Stromal cell of bone marrow (primary cell): Measurements from ENCODE around the gene ABCC8.

Experiments
- DNase-seq: peaks from one replicate; pipeline ENCODE4 v3.0.0-alpha.2; 2012; ENCODE audit warnings: low read depth

Gene ABCC8

DNA sequence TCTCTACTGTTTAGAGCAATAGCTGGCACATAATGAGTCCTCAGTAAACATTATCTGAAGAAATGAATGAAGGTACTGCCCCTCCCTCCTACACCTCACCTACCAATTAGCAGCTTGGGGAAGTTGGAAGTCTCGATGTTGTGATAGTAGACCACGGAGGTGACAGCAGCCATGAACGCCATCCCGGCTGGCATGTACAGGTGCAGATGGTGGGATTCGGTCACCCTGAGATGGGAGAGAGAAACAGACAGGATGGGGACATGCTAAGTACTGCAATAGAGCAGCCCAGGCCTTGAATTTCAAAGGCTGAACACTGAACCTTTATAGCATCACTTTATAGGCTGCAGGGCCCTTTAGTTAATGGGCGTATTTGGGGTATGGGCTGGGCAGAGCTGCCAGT is 6.6 kb downstream of the ABCC8 start:
- no peak for DNase-seq

DNA sequence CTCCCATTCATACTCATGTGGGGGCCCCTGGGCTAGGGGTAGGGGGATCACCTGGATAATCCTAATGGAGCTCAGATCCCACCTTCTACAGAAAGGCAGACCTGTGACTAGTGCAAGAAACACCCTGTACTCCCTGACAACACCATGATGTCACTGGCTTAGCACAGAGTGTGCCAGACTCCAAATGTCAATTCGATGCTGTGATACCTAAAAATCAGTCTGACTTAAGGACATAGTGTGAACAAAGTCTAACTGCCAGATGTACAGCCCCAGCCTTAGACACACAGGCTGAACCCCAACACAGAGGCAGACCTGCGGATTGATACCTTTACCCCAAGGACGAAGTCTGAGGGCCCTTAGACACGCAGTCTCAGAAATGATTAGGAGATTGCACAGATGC is 8.5 kb downstream of the ABCC8 start:
- DNase-seq, result no peak

DNA sequence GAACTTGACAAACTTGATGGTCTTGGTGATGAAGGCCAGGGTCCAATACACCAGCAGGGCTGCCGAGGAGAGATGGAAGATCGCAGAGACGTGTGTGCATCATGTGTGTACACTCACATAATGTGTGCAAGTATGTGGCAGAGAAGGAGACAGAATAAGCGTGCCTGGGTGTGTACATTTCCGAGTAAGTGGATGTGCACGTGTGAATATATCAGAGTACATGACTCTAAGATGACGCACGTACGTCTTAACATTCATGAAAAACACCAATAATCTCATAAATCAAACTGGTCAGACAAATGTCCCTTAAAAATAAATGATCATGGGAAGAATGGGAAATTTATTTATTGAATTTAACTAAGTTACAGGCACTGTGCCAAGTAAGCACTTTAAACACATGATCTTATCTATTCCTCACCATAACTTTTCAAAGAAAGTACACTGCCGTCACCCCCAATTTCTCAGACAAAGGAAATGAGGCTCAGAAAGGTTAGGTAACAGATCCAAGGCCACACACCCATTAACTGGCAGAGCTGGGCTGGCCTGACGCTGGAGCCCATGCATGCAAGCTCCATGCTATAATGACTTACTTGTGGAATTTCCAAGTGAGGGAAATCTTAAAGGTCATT is 13.0 kb downstream of the ABCC8 start:
- no peak for DNase-seq

DNA sequence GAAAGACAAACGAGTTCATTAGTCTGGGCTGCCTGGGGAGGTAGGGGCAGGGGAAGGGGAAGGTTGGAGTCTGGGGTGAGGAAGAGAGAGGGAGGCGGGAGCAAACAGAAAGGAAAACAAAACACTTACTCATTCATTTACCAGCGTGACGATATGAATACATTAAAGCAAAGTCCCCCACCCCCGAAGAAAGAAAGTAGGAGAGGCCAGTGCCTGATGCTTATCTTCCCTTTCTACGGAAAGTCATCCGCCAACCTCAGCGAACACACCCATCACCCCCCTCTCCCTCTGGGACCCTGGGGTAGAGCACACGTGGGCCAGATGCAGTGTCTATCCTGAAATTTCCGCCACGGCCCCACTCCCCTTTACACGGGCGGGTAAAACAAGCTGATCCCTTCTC is 13.7 kb downstream of the ABCC8 start:
- DNase-seq, result no peak

DNA sequence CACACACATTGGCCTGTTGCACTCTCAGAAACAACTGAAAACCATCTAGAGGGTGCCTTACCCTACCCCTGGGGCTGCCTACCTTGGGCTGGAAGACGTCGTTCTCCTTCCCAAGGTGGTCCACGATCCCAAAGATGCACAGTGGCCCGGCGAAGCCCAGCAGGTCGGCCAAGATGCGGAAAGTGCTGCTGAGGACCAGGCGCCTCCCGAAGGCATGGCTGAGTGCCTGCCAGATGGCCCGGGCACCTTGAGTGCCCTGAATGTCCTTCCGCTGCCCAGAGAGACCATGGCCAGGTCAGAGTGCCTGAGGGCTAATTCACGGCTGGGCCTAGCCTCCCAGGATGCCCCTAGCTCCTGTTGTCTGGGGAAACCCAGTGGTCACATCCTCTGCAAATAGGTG is 16.2 kb downstream of the ABCC8 start:
- DNase-seq, result no peak

DNA sequence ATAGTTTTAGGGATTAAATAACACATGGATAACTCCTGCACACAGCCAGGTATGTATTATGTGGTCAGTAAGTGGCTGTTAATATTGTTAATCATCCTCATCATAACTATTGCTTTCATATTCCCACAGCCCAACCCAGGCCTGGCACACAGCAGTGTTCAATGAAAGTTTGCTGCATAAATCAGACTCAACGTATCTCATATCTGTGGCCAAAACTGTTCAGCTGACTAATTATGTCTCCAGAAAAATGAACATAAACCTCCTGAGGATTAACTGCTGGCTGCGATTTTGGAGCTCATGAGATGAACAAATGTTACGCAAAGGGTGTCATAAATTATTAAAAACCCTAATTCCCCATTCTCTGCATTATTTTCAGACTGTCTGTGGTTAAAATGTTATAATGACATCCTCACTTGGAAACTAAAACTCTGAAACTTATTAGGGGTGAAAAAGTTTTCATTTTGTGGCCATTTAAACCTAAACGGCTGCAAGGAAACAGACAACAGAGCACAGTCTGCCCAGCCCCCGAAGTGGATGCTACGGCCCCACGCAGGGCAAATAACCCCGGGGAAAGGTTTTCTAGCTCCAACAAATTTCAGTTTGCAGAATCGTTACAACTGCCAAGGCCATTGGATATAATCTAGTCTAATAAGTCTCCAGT is 17.3 kb downstream of the ABCC8 start:
- DNase-seq, result no peak

DNA sequence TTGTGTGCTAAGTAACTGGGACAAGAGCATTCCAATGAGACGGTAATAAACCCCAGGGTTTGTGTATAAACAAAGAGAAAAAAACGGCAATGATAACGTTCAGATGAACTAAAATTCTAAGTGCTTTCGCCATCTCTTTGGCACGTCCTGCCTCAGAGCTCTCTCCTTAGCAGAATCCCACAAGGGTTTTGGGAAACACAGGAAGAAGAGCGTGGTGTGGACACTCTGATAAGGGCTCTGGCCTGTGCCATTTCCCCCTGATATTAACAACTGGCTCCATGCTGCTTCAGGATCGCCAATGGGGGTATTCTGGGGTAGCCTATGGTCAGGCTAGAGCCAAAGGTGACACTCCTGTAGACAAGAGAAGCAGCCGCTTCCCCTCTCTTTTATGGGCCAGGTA is 18.4 kb downstream of the ABCC8 start:
- DNase-seq, result no peak

DNA sequence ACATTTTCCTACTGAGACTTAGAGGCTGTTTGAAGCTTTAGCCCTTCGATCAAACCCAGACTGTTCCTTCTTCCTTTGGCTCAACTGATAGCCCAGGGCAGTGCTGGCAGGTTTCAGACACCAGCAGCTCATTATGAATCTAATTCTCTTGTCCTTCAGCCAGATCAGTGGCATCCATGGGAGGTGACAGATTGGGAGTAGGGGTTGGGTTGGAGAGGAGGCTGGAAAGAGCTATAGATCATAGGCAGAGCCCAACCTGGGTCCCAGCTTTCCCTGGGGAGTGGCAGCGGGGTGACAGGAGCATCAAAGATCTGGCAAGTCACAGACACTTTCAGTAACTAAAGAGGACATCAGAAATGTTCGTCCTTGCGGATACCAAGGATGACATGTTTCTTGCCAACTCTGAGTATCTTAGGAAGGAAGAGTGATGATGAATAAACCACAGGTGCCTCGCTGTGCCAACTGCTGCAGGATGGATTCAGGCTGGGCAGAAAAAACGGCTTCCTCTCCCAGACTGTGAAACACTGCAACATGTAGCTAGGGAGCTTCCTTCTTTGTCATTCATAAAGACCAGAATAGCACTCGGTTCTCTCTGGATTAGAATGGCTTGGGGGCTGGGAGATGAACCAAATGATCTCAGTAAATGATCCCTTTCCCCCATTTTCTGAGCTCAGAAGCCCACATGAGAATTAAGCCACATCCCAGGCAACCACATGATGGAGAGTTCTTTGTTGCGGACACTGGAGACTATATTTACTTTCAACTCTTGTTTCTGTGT is 19.1 kb downstream of the ABCC8 start:
- no peak for DNase-seq

DNA sequence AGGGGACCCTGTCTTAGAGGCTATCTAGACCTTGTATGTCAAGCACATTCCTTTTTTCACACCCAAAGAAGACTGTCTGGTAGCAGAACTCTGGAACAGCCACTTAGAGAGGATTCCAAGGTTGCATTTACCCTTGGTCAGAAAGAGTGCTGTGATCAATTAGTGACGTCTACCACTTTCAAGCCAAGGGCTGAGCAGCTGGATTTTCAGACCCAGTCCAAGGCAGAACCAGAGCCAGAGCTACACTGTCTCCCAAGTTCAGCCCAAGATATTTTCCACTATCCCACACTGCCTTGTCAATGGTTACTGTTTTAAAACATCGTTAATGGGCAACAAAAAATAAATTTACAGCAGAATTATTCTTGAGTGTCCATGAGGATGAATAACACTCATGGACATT is 24.0 kb downstream of the ABCC8 start:
- no peak for DNase-seq

DNA sequence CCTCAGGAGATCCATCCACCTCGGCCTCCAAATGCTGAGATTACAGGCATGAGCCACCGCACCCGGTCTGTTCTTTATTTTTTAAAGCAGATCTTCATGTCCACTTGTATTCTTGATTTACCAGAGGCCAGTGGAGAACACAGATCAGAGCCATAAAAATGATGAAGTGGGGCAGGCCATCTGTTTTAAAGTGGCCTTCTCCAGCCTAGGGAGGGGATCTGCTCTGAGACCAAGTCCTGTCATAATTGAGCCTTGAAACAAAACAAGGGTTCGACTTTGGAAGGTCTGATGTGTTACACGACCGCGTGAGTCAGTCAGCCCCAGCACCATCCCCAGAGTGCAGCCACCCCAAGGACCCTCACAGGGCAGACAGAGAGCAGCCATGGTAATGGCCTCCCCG is 27.5 kb downstream of the ABCC8 start:
- no peak for DNase-seq

DNA sequence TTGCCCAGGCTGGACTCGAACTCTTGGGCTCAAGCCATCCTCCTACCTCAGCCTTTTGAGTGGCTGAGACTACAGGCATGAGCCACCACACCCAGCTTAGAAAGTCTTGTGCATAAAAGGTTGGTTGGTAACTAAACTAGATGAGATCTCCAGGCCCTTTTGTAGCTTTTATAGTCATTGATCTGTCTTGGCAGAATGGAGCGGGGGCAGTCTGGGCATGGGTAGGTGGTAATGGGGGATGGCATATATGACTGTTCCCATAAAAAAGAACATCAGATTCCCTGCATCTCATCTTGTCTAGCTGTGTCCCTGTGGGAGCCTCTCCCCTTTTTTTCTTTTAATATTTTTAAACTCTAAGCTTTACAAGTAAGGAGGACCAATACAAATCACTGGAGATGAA is 30.2 kb downstream of the ABCC8 start:
- no peak for DNase-seq

DNA sequence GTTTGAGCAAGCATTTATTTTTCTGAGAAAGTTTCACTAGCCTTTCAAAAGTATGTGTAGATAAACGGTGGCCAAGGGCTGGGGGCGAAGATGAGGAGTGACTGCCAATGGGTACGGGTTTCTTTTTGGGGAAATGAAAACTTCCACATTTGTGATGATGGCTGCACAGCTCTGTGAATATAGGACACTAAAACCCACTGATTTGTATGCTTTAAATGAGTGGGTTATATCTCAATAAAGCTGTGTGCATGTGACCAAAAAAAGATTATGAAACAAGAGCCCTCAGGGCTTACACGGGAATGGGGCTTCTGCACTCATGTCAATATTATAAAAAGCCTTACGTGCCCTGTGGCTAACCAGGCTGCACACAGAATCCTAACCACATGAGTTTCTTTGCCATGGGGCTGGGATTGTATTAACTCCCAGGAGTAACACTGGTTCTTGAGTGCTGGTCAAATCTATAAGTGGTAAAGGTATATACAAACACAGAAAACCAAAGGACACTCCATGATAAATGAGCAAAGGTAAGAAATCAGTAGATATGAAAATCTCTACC is 31.3 kb downstream of the ABCC8 start:
- no peak for DNase-seq

DNA sequence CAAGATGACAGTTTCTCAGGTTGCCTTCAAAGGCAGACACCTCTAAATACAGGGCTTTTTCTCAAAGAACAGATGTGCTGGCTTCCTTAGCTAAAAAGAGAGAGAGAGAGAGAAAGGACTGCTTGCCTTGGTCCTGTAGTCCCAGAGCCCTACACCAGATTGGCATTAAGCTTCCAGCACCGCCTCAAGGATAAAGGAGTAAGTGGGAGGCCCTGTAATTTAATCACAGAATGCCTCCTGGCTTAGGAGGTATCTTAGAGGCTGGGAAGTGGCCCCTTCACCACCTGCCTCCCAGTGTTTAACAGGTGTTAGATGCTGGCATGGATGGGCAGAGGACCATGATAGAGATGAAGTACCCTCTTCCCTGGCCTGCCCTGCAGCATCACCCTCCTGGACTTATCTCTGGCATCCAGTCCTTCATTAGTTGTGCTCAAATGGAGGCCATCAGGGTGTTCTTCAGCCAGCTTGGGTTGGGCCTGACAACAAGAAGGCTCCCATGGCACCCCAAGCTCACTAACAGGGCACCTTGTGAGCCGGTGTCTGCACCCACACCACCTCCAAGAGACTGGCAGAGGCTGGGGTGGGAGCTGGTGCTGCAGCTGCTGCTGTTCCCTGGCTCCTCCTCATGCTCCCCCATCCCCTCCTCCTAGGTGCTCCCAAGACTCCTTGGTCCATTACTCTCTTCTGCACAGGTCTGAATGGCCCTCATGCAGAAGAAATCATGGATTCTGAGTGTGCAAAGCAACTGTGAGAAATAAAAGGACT is 32.5 kb downstream of the ABCC8 start:
- DNase-seq, result no peak

DNA sequence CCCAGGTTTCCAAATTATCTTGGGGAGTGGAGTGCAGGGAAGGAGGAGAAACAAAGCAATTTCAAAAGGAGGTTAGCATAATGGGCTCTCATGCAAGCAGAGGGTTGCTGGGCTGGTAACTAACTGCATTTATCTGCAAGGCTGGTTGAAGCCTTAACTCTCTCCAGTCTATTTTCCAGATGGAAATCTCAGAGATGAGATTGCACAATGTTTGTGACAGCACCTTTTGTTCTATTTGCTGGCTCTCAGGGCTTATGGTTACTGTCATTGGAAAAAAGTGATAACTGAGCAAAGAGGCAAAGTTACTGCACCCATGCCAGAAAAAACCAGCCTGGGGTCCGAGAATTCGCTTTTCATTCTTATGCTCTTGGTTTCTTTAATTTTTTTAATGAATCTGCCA is 33.2 kb downstream of the ABCC8 start:
- no peak for DNase-seq

DNA sequence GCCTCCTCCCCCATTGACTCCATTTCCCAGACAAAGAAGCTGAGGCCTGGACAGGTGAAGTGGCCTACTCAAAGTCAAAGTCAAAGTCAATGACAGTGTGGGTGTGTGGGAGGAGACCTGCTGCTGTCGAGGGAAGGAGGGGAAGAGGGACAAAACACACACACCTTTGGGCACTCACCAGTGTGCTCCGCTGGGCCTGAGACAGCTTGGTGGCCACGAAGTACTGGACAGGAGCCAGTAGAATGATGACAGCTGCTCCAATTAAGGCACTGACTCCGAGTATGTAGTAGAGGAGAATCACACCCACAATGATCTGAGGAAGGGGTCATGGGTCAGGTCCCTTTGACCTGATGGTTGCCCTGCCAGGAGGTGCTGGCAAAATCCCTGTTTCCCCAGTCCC is 33.6 kb downstream of the ABCC8 start:
- no peak for DNase-seq

DNA sequence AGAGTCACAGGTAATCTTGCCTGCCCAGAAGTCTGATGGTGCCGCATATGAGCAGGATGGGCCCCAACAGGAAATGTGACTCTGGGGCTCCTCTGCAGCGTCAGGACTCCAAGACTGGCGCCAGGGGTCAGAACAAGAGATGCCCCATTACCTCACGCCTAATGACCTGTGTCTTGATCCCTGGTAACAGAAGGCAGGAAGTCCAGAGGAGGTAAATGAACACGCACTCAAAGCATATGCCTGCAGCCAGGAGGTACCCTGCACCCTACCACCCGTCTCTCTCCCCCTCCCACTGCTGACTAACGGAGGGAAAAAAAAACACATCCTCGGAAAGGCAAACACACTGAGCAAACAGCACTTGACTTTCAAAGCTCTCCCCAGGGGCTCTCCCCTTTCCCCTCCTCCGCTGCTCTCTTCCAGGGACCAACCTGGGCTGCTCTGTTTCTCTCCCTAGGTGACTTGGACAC is 37.3 kb downstream of the ABCC8 start:
- no peak for DNase-seq

DNA sequence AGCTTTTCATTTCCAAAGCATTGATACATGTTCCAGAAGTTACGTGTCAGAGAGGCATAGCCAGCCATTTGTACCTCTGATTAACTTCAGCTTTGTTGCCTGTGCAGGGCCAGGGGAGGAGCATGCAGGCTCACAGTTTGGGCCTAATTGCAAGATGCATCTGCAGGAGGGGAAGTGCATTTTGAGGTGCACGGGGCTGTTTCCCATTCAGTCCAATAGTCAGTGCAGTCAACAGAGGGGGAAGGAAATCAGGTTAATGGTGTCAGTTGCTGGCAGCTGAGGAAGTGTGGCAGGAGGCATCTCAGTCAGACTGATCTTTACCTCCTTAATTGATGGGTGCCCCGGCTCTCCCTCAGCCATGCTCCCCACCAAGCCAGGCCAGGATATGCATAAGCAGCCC is 39.3 kb downstream of the ABCC8 start:
- DNase-seq, result no peak

DNA sequence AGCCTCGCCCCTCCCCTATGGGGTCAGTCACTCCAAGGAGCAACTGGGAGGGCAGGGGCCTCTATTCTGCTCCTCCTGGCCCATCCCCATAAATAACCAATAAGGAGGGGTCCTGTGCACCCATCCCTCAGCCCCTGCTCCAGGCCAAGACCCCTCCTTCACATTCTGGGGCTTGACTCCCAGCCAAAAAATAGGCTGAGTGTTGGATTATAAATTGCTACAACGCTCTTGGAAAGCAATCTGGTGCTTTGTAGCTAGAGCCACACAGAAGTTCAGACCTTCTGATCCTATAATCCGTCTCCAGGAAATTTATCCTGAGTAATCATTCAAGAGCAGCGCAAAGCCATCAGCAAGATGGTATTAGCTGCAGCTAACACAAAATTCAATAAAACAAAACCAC is 42.5 kb downstream of the ABCC8 start:
- no peak for DNase-seq

DNA sequence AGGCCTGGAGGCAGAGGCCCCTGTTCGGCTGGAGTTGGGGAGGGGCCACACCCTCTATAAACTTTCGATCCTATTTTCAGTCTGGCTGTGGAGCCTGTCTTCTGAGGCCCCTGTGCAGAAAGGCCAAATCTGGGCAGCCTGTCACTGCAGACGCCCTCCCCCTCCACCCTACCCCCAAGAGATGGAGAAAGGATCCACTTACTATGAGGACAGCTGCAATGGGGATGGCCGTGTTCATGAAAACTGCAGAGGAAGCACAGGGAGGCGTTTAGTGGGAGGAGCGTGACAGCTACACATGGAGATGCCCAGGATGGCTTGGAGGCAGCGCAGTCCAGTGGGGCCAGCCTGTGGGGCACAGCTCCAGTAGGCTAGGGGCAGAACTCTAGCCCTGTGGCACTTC is 44.6 kb downstream of the ABCC8 start:
- DNase-seq, result no peak

DNA sequence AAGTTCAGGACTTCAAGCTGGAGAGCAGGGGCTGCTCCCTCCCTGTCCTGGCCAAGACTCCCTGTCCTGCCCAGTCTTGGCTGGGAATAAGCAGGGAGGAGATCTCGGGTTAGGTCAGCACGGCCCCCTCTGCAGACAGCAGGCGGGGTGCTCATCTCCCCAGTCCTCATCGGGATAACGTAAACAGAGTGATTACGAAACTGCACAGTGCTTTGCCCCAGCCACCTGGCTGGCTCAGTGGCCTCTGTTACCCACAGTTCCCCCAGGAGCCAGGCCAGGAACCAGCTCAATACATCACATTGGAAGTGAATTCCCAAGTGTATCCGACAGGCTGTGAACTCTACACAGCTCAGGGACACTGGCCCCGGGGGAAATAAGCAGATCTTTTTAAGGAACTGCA is 45.5 kb downstream of the ABCC8 start:
- DNase-seq, result no peak

DNA sequence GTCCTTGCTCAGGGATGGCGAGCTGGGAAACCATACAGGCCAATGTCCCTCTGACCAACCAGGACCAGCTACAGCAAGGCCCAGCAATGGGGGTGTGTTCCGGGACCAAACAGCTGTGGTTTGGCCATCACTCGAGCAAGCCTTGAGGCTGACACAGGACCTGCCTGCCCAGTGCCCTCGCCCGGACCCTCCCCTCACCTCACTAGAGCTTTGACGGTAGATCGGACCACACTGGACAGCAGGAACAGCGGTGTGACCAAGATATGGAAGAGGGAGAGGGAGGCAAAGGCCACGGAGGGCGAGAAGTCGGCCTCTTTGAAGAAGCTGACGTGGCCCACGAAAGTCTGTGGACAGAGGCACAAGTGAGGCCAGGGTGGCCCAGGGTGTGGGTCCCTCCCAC is 46.0 kb downstream of the ABCC8 start:
- no peak for DNase-seq

DNA sequence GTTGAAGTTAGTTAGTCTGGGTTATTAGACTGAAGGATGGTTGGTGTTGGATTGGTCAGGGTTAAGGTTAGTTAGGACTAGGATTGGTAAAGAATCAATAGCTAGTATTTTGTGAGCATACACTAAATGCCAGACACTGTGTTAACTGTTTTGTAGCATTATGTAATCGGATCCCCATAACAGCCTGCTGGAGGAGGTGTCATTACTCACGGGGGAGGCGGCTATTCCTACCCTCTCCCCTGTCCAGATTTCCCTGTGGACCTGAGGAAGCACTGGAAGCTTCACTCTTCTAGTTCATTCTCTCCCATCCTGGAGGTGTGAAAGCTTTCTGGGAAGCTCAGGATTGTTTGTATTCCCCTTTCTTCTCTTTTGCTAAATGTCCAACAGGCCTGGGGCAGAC is 47.7 kb downstream of the ABCC8 start:
- no peak for DNase-seq
